OCI-M2 (cell line): ENCODE results near the gene OR2B2.

ENCODE experiments used
- DNase-seq: peaks from one replicate; lab custom pipeline; 2025; ENCODE audit not compliant: unreplicated experiment; lab: John Stamatoyannopoulos, UW

Gene OR2B2

DNA sequence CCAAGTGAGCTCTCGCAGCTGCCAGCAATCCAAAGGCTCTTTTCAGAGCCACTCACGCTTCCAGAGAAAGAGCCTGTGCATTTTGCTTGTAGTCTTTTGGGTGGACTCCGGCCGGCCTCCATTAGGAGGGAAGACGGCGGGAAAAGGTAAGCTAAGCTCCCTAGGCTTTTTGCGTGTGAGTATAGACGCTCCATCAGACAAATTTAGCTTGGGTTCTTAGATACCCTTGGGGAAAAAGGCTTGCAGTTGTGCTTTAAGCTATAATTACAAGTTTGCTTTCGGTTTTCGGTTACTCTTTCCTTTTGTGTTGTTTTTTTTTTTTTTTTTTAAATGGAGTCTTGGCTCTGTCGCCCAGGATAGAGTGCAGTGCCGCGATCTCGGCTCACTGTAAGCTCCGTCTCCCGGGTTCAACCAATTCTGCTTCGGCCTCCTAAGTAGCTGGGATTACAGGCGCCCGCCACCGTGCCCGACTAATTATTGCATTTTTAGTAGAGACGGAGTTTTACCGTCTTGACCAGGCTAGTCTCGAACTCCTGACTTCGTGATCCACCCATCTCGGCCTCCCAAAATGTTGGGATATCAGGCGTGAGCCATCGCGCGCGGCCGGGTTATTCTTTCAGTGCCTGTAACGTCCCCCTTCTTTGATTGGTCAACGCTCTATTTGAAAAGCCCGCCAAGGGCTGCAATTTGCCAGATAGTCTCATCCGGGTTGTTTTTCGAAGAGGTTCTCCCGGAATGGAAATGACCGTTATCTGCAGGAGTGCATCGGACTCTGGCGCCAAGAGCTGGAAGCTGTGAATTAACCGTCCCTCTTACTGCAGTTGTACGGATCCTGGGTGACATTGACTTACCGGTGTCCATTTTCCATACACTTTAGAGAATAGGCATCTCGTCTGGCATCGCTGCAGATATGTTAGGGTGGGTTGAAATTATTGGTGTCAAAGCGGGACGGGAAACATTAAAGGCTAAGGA lies 18.1 kb downstream of the OR2B2 start:
- peak; percentile 57 for DNase-seq

DNA sequence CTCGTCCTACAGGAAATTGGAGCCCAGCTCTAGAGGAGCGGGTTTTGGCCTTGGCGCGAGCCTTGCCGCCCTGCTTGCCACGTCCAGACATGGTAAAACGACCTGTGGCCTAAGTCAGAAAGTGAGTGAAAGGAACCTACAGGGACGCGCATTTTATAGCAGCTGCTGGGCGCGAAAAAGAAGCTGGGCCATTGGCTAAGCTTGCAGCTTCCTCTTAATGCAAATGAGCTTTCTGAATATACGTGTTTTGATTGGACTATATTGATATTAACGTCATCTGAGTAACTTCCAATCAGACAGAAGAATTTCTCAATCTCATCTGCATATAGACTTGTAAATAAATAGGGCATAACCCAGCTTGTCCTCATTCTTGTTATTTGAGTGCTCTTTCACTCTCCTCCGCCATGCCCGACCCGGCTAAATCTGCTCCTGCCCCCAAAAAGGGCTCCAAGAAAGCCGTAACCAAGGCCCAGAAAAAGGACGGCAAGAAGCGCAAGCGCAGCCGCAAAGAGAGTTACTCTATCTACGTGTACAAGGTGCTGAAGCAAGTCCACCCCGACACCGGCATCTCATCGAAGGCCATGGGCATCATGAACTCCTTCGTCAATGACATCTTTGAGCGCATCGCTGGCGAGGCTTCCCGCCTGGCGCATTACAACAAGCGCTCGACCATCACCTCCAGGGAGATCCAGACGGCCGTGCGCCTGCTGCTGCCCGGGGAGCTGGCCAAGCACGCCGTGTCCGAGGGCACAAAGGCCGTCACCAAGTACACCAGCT lies 18.9 kb downstream of the OR2B2 start:
- DNase-seq = peak; percentile 96

DNA sequence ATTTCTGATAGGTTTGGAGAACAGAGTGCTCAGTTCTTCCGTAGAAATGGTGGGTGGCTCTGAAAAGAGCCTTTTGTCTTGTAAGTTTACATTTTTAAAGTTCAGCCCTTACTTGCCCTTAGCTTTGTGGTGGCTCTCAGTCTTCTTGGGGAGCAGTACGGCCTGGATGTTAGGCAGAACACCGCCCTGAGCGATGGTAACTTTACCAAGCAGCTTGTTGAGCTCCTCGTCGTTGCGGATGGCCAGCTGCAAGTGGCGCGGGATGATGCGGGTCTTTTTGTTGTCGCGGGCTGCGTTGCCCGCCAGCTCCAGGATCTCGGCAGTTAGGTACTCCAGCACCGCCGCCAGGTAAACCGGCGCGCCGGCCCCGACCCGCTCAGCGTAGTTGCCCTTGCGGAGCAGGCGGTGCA lies 19.5 kb downstream of the OR2B2 start:
- no peak for DNase-seq

DNA sequence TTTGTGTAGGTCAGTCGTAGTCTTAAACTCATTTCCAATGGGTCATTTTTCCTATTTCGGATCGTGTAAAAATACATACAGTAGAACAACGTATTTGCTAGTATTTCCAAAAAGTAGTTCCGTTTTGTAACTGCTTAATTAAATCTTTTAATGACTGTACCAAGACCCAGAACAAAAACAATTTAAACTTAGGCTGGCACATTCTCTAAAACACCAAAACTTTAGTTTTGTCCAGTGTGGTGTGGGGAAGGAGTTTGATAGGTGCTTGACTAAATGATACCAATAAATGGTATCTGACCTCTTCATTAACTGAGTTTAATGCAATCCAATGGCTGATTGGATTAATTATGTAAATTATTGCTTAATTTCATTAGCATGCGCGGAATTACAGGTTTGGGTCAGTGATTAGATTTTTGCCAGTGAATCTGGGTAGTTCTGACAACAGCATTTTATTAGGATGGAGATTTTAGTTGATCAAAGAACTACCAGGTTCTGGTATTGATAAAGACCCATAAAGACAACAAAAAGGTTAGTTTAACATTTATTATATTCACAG lies 20.8 kb downstream of the OR2B2 start:
- no peak for DNase-seq

DNA sequence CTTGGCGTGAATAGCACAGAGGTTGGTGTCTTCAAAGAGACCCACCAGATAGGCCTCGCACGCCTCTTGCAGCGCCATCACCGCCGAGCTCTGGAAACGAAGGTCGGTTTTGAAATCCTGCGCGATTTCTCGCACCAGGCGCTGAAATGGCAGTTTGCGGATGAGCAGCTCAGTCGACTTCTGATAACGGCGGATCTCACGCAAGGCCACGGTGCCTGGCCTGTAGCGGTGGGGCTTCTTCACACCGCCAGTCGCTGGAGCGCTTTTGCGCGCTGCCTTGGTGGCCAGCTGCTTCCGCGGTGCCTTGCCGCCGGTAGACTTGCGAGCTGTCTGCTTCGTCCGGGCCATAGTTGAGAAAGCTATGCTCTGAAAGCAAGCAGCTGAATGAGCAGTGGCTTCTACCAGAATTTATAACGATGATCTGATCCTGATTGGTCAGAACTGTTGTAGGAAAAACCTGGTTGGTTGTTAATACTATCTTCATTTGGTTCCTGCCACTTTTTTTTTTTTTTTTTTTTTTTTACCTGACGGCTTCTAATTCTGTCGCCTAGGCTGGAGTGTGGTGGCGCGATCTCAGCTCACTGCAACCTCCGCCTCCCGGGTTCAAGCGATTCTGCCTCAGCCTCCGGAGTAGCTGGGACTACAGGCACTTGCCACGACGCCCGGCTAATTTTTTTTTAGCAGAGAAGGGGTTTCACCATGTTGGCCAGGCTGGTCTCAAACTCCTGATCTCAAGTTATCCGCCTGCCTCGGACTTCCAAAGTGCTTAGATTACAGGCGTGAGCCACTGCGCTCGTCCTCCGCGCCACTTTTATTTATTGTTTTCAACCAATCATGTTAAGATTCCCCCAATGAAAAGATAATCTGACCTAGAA lies 21.5 kb downstream of the OR2B2 start:
- peak; percentile 98 for DNase-seq

DNA sequence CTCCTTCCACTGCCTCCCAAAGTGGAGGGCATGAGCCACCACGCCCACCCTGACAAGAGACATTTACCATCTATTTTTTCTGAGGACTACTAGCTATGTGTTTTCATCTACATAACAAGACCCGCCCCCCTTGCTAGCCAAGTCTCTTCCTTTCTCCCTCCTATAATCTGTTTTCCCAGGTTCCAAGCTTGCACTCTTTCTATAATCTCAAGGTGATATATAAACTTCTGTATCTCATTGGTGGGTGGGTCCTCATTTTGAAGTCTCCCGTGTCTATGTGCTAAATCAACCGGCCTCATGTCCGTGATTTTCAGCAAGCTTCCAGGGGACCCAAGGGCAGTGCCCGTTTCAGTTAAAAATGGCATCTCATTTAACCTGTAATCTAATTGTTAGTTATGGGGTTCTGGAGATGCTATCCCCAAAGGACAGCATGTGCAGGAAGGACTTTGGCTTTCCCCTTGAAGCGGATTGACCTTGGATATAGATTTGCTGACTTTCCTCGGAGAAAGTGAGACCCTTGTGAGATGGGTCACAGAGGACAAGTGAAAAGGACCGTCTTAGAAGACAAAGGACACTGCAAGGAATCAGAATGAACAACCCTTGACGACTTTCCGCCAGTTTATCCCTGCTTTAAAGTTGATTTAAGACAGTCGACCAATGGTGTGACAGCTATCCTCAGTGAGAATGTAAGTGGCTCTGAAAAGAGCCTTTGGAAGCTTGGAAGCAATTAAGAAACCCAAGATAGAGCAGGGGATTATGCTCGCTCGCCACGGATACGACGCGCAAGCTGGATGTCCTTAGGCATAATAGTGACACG lies 22.4 kb downstream of the OR2B2 start:
- DNase-seq = no peak

DNA sequence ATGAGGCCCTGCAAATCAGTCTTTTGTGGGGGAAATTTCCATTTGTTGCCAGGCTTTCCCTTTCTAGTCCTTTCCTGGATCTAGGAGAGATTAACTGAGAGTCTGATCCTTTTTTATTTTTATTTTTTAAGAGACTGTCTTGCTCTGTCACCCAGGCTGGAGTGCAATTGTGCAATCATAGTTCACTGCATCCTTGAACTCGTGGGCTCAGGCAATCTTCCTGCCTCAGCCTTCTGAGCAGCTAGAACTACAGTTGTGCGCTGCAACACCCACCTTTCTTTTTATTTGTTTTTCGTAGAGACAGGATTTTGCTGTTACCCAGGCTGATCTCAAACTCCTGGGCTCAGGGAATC lies 22.9 kb downstream of the OR2B2 start:
- no peak for DNase-seq

DNA sequence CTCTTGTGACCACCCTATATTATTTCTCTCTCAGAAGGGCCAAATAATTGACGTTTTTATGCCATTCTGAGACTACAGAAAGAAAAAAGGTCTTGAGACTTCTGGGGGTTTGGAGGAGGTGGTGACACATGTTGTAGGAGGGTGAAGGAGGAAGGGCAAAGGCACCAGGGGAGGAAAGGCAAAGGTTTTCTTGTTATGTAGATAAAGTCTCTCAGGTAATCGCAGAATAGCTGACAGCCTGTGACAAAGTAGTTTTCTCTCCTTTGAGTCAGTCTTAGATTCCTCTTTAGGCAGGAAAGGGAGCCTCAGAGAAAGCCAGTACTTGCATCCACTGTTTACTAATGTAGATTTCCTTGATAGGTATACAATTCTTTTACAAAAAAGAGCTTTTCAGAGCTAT lies 23.6 kb downstream of the OR2B2 start:
- no peak for DNase-seq

DNA sequence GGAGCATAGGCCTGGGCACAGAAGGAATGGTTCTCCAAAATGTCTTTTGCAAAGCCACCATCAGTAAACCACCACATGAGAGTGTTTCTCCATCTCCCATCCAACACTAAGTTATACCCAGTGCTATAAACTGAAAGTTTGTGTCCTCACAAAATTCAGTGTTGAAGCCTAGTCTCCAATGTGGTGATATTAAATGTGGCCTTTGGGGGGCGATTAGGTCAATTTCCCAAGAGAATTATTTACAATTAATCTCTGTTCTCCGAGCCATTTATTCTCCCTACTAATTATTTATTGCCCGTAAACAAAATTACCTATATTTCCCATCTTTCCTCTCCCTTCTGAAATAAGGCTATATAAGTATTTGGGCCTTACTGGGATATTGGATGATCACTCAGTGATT lies 26.1 kb downstream of the OR2B2 start:
- DNase-seq = no peak

DNA sequence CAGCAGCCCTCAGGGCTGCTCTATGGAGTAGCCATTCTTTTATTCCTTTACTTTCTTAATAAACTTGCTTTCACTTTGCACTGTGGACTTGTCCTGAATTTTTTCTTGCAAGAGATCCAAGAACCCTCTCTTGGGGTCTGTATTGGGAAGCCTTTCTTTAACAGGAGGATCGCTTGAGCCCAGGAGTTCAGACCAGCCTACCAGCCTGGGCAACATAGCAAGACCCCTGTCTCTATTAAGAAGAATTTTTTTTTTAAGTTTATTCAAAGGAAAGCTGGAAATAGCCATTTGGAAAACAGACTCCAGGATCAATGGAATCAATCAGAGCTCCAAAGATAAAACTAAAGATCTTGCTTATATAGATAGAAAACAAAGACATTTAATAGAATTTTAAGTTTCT lies 29.1 kb downstream of the OR2B2 start:
- no peak for DNase-seq

DNA sequence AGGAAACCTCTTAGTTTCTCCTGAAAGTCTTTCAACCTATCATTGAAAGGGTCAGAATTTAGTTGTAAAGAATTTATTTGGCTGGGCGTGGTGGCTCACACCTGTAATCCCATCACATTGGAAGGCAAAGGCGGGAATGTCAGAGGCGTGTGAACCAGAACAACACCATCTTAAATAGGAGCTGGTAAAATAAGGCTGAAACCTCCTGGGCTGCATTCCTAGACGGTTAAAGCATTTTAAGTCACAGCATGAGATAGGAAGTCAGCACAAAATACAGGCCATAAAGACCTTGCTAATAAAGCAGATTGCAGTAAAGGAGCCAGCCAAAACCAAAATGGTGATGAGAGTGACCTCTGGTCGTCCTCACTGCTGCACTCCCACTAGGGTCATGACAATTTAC lies 29.6 kb downstream of the OR2B2 start:
- DNase-seq = no peak

DNA sequence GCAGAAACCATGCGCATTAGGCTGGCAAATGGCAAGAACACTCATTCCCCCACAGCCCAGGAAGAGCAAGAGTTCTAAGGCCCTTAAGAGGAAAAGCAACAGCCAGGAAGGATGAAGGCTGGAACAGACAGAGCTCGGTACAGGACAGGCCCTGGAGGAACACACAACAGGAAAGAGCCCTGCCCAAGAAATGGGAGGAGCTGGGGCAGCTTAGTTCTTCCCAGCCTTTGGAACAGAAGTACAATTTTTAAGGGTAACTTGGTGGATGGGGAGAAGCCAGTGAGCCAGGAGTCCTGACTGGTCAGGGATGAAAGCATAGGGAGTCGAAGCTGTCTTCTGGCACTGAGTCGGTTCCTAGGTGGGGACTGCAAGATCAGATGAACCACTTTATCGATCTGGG lies 32.4 kb downstream of the OR2B2 start:
- no peak for DNase-seq

DNA sequence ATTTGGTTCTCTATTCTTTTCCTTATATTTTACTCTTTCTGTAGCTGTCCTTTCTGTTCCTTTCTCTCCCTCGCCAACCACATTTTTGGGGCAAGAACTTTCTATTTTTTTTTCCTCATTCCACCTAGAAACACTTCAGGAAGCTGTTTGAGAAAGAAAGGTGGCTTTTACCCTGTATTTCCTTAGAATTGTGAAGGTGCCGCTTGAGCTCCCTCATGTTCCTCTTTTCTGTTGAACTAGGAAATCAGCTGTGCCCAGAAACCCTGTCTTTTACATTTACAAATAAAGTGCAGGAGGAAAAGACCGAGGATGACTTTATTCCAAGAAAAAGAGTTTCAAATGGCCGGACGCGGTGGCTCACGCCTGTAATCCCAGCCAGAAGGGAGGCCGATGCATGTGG lies 38.2 kb downstream of the OR2B2 start:
- no peak for DNase-seq

DNA sequence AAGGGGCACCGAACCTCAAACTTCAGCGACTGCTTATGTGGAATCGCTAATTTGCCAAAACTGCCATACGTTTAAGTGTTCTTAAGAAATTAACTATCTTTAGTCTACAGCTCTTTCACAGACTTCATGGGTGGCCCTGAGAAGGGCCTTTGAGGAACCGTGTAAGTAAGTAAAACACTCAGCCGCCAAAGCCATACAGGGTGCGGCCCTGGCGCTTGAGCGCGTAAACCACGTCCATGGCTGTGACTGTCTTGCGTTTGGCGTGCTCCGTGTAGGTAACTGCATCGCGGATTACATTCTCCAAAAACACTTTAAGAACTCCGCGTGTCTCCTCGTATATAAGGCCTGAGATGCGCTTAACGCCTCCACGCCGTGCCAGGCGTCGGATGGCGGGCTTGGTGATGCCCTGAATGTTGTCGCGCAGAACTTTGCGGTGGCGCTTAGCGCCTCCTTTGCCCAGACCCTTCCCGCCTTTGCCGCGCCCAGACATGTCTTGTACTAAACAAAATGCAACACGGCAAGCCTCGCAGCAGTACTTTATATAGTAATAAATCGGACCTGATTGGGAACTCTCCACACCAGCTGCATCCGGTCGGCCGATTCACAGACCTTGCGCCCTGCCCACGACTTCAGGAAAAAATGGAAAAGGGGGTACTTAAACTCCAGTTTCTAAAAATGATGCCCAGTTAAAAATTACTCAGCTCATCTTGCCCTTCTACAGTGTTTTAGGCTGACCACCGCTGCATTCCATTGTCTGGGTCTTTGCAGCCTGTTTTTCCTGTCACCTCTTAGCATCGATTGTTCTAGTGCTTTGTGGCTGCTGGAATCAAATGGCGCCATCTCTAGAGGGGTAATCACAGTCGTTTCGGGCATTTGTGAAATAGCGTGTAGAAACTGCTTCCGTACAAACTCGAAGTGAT lies 38.9 kb downstream of the OR2B2 start:
- DNase-seq = peak; percentile 86

DNA sequence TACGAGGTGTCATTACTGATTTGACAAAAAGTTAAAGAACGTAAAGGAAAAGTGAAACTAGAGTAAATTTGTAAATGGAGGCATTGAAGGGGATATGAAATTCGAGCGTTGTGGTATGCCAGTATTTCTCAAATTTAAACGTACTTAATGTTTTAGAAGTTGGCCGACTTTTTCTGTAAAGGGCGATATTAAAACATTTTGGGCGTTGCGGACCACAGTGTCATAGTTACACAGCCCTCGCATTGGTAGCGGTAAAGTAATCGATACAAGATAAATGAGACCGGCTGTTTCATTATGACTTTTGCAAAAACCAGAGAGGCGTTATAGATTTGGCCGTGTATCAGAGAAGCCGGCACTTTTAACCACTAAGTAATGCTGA lies 39.6 kb downstream of the OR2B2 start:
- DNase-seq = no peak

DNA sequence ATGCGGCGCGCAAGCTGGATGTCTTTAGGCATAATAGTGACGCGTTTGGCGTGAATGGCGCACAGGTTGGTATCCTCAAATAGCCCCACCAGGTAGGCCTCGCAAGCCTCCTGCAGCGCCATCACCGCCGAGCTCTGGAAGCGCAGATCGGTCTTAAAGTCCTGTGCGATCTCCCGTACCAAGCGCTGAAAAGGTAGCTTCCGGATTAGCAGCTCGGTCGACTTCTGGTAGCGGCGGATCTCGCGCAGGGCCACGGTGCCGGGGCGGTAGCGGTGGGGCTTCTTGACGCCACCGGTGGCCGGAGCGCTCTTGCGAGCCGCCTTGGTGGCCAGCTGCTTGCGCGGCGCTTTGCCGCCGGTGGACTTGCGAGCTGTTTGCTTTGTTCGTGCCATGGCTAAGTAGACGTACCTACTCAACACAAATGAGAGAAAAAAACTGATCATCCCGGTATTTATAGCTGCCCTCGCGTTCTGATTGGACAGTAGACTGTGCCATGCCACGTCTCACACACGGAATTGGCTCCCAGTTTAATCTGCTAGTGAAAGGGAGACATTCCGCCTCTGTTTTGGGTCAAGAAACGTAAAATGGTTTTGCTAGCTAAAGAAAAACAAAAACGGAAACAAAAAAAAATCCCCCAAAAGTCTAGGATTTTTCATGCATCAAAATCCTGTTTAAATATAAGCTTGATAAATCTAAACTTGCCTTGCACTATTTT lies 40.1 kb downstream of the OR2B2 start:
- DNase-seq = peak; percentile 97

DNA sequence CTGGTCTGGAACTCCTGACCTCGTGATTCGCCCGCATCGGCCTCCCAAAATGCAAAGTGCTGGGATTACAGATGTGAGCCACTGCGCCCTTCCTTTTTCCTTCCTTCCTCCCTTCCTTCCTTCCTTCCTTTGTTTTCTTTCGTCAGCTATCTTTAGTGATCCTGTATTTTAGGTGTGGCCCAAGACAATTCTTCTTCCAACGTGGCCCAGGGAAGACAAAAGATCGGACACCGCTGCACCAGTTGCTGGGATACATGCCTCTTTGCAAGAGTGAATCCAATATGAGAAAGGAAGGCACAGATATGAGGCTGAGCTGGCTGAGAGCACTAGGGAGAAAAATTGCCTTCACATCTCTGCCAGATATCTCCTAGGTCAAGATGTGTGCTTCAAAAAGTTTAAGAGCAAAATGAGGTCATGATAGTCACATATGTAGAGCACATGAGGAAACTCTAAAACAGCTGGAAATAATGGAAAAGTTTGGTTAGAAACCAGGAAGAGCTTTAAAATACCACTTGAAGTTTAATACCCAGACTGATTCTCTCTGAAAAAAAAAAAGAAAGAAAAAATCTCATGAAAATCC lies 41.8 kb downstream of the OR2B2 start:
- DNase-seq = no peak

DNA sequence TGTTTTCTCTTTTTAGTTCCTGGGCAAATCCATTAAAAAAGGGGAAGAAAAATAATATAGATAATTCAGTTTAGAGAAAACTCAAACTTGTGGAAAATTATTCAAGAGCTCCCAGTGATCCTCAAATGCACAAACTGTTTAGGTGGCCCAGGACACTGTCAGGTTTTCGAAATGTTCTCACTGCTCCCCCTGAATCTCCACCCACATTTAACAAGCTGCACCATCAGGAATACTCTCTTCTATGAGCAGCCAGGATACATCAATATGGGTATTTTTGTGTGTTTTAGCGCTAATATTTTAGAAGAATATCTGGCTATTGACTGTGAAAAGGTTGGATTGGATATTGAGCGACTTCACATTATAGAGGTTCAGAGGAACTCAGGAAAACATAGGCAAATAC lies 43.9 kb downstream of the OR2B2 start:
- no peak for DNase-seq
